Measurements from ENCODE around the gene ADH7.

GRCh38 chr4:99399017-99399416 lies 36.1 kb downstream of the ADH7 start:
- TF ChIP-seq TAF1 (IDR thresholded peaks at IDR 0.05; ENCODE audit: borderline replicate concordance, low read depth, low read length) (no peak), POLR2AphosphoS5 (IDR thresholded peaks at IDR 0.05; ENCODE audit: low read depth, low read length) (no peak)

Measured in GM12892 (cell line).